Trophoblast cell (in vitro differentiated cells and primary cell): ENCODE measurements around the gene EIF4G3.

Experiments used
- DNase-seq, 2 donors: peaks; one replicate each; pipeline ENCODE4 v3.0.0-alpha.2; 2016
- H2AFZ ChIP-seq: 2 replicates; pipeline ENCODE4 v1.6.1; 2013; ENCODE audit warnings: low read length, moderate library complexity, mild to moderate bottlenecking; ENCODE audit not compliant: insufficient read depth, poor library complexity
- H2AK5ac ChIP-seq: 2 replicates; pipeline ENCODE4 v1.6.1; 2013; ENCODE audit warnings: mild to moderate bottlenecking, low read length
- H2BK120ac ChIP-seq: 2 replicates; pipeline ENCODE4 v1.6.1; 2013; ENCODE audit warnings: low read length, mild to moderate bottlenecking, moderate library complexity; ENCODE audit not compliant: insufficient read depth, poor library complexity
- H2BK12ac ChIP-seq: 2 replicates; pipeline ENCODE4 v1.6.1; 2013; ENCODE audit warnings: mild to moderate bottlenecking, low read length, moderate library complexity
- H2BK5ac ChIP-seq: 2 replicates; pipeline ENCODE4 v1.6.1; 2013; ENCODE audit warnings: low read length, low read depth, moderate library complexity, mild to moderate bottlenecking; ENCODE audit not compliant: poor library complexity
- H3K14ac ChIP-seq: 2 replicates; pipeline ENCODE4 v1.6.1; 2013; ENCODE audit warnings: mild to moderate bottlenecking, low read length
- H3K18ac ChIP-seq: 2 replicates; pipeline ENCODE4 v1.6.1; 2013; ENCODE audit warnings: mild to moderate bottlenecking, low read length
- H3K23ac ChIP-seq: 2 replicates; pipeline ENCODE4 v1.6.1; 2013; ENCODE audit warnings: low read length
- H3K27ac ChIP-seq: 2 replicates; pipeline ENCODE4 v1.5.1; 2013; ENCODE audit warnings: low read depth, mild to moderate bottlenecking, inconsistent platforms, low read length, moderate library complexity
- H3K27me3 ChIP-seq: 2 replicates; pipeline ENCODE4 v1.6.1; 2013; ENCODE audit warnings: inconsistent platforms, mild to moderate bottlenecking, low read length, moderate library complexity; ENCODE audit not compliant: insufficient read depth
- H3K36me3 ChIP-seq, 2 experiments: 1 replicate in 1 of 2; 2 replicates in 1 of 2; pipeline ENCODE4 v1.6.1; 2013; ENCODE audit warnings: low read length in 2 of 2, mild to moderate bottlenecking in 2 of 2, moderate library complexity in 1 of 2; ENCODE audit not compliant: insufficient read depth in 2 of 2, control insufficient read depth in 1 of 2
- H3K4ac ChIP-seq: 2 replicates; pipeline ENCODE4 v1.6.1; 2013; ENCODE audit warnings: low read depth, mild to moderate bottlenecking, low read length, moderate library complexity
- H3K4me1 ChIP-seq, 2 experiments: 1 replicate in 1 of 2; 2 replicates in 1 of 2; pipeline ENCODE4 v1.6.1; 2013; ENCODE audit warnings: low read length in 2 of 2, mild to moderate bottlenecking in 2 of 2, moderate library complexity in 1 of 2; ENCODE audit not compliant: insufficient read depth in 2 of 2, control insufficient read depth in 1 of 2
- H3K4me2 ChIP-seq: 2 replicates; pipeline ENCODE4 v1.6.1; 2013; ENCODE audit warnings: inconsistent platforms, mild to moderate bottlenecking, low read length, moderate library complexity
- H3K4me3 ChIP-seq: 2 replicates; pipeline ENCODE4 v1.5.1; 2013; ENCODE audit warnings: mild to moderate bottlenecking, low read depth, low read length, inconsistent platforms
- H3K79me1 ChIP-seq: one replicate; pipeline ENCODE4 v1.6.1; 2013; ENCODE audit warnings: low read length
- H3K79me2 ChIP-seq: 2 replicates; pipeline ENCODE4 v1.6.1; 2013; ENCODE audit warnings: low read length, mild to moderate bottlenecking; ENCODE audit not compliant: control insufficient read depth, insufficient read depth, poor library complexity
- H3K9ac ChIP-seq: 2 replicates; pipeline ENCODE4 v1.6.1; 2013; ENCODE audit warnings: mild to moderate bottlenecking, low read length
- H3K9me3 ChIP-seq: 2 replicates; pipeline ENCODE4 v1.6.1; 2013; ENCODE audit warnings: low read depth, mild to moderate bottlenecking, control low read depth, inconsistent platforms, low read length; ENCODE audit not compliant: insufficient read depth
- H4K12ac ChIP-seq: 2 replicates; pipeline ENCODE4 v1.6.1; 2013; ENCODE audit warnings: low read depth, mild to moderate bottlenecking, low read length, moderate library complexity
- H4K8ac ChIP-seq: 2 replicates; pipeline ENCODE4 v1.6.1; 2013; ENCODE audit warnings: low read depth, mild to moderate bottlenecking, low read length, moderate library complexity
- H4K91ac ChIP-seq: one replicate; pipeline ENCODE4 v1.6.1; 2013; ENCODE audit warnings: low read depth, mild to moderate bottlenecking, low read length, moderate library complexity
- WGBS: extraction: QIAGEN DNeasy Blood & Tissue Kit; methylation state at CpG from one replicate; pipeline ENCODE4 v1.1.7; 2013; ENCODE audit warnings: missing lambda C conversion rate; ENCODE audit not compliant: insufficient read length, insufficient coverage; ENCODE audit errors: extremely low coverage; 5-methylcytosine and 5-hydroxymethylcytosine counted together

EIF4G3 gene

GRCh38 chr1:21021311-21021710, 155.4 kb downstream of the EIF4G3 start:
- H3K79me2 ChIP-seq, result no peaks in the 10 kb centered on the region
- H3K4me3 ChIP-seq, result no peak overlapping the region
- H3K4ac ChIP-seq, result peak overlapping the region; percentile 46
- H2BK12ac ChIP-seq, result no peak overlapping the region
- H2AK5ac ChIP-seq, result no peak overlapping the region
- H3K9ac ChIP-seq, result no peak overlapping the region
- no peaks in the 10 kb centered on the region for H3K36me3 ChIP-seq
- no peaks in the 10 kb centered on the region for H3K27me3 ChIP-seq
- peaks cover 2 to 15% of the 10 kb centered on the region in 2 experiments for H3K4me1 ChIP-seq
- no peak overlapping the region for H4K12ac ChIP-seq
- H3K18ac ChIP-seq, result no peak overlapping the region
- H2AFZ ChIP-seq, result no peak overlapping the region
- peaks cover 6% of the 10 kb centered on the region for H3K79me1 ChIP-seq
- H2BK5ac ChIP-seq, result no peak overlapping the region
- peak overlapping the region; percentile 46 for H3K27ac ChIP-seq
- no peak overlapping the region for H3K14ac ChIP-seq
- peak overlapping the region; percentile 60 for H2BK120ac ChIP-seq
- no peaks in the 10 kb centered on the region for H3K9me3 ChIP-seq
- H3K4me2 ChIP-seq, result no peak overlapping the region
- no peak overlapping the region for H3K23ac ChIP-seq
- no peak overlapping the region for H4K8ac ChIP-seq
- DNase-seq, result peak in 1 of 2 donors; percentile 21
- no CpG with 5 or more reads among the region's 4 CpGs for WGBS
- H4K91ac ChIP-seq, result no peak overlapping the region

- H3K79me1 ChIP-seq, result peaks cover 6% of the 10 kb centered on the region
- H3K23ac ChIP-seq, result no peak overlapping the region
- no peak overlapping the region for H4K8ac ChIP-seq
- no peak overlapping the region for H3K9ac ChIP-seq
- no peak overlapping the region for H2AFZ ChIP-seq
- H3K4me2 ChIP-seq, result no peak overlapping the region
- H3K27me3 ChIP-seq, result no peaks in the 10 kb centered on the region
- H2AK5ac ChIP-seq, result no peak overlapping the region
- no peak overlapping the region for H3K4ac ChIP-seq
- H3K36me3 ChIP-seq, result no peaks in the 10 kb centered on the region
- H2BK5ac ChIP-seq, result no peak overlapping the region
- H3K79me2 ChIP-seq, result no peaks in the 10 kb centered on the region
- no peak overlapping the region for H3K14ac ChIP-seq
- no CpG with 5 or more reads among the region's 3 CpGs for WGBS
- no peak overlapping the region for H2BK12ac ChIP-seq
- H4K12ac ChIP-seq, result no peak overlapping the region
- no peak overlapping the region for H3K4me3 ChIP-seq
- H3K27ac ChIP-seq, result peak overlapping the region; percentile 0
- H3K9me3 ChIP-seq, result no peaks in the 10 kb centered on the region
- H4K91ac ChIP-seq, result no peak overlapping the region
- H3K18ac ChIP-seq, result no peak overlapping the region
- peaks cover 2 to 16% of the 10 kb centered on the region in 2 experiments for H3K4me1 ChIP-seq
- peak; percentile 2 to 13 for DNase-seq
- H2BK120ac ChIP-seq, result no peak overlapping the region
Observed at GRCh38 chr1:21020151-21020550, 156.5 kb downstream of the EIF4G3 start.

- no peak overlapping the region for H3K9ac ChIP-seq
- no peaks in the 10 kb centered on the region for H3K9me3 ChIP-seq
- H3K36me3 ChIP-seq, result no peaks in the 10 kb centered on the region
- H2BK120ac ChIP-seq, result no peak overlapping the region
- no peak overlapping the region for H3K4me2 ChIP-seq
- no peak overlapping the region for H3K27ac ChIP-seq
- no peak for DNase-seq
- no peak overlapping the region for H2BK12ac ChIP-seq
- H3K14ac ChIP-seq, result no peak overlapping the region
- no peak overlapping the region for H4K91ac ChIP-seq
- no peak overlapping the region for H2AFZ ChIP-seq
- H3K23ac ChIP-seq, result no peak overlapping the region
- H3K18ac ChIP-seq, result no peak overlapping the region
- H2AK5ac ChIP-seq, result no peak overlapping the region
- H3K79me1 ChIP-seq, result peaks cover 3% of the 10 kb centered on the region
- no peaks in the 10 kb centered on the region for H3K27me3 ChIP-seq
- no peak overlapping the region for H2BK5ac ChIP-seq
- peaks cover 2 to 12% of the 10 kb centered on the region in 2 experiments for H3K4me1 ChIP-seq
- no peak overlapping the region for H4K8ac ChIP-seq
- H4K12ac ChIP-seq, result no peak overlapping the region
- H3K79me2 ChIP-seq, result no peaks in the 10 kb centered on the region
- no peak overlapping the region for H3K4ac ChIP-seq
- no peak overlapping the region for H3K4me3 ChIP-seq
Observed at GRCh38 chr1:21018673-21019072, 158.0 kb downstream of the EIF4G3 start.

DNA sequence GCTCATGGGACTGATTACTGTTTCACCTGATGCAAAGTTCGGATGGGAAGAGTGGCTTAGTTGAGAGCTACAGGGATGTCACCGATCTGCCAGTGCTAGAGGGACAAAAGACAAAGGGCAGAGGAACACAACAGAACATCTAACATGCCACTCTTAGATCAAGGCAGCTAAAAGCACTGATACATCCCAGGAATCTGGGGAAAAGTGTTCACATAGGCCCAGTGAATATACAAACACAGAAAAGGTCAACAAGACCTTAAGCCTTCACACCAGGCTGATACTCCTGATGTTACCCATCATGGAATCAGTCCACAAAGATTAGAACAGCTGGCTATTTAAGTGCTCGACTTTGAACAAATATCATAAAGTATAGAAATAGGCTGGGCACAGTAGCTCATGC, 163.2 kb downstream of the EIF4G3 start:
- H3K18ac ChIP-seq, result no peak overlapping the region
- no peak overlapping the region for H2AK5ac ChIP-seq
- H3K9ac ChIP-seq, result no peak overlapping the region
- H4K91ac ChIP-seq, result no peak overlapping the region
- WGBS, result no CpG with 5 or more reads among the region's 3 CpGs
- H3K23ac ChIP-seq, result no peak overlapping the region
- no peaks in the 10 kb centered on the region for H3K79me1 ChIP-seq
- H3K36me3 ChIP-seq, result no peaks in the 10 kb centered on the region
- H3K14ac ChIP-seq, result no peak overlapping the region
- H2BK120ac ChIP-seq, result no peak overlapping the region
- peaks cover 6 to 11% of the 10 kb centered on the region in 2 experiments for H3K4me1 ChIP-seq
- H3K4me3 ChIP-seq, result no peak overlapping the region
- no peak overlapping the region for H2BK5ac ChIP-seq
- no peak overlapping the region for H3K4me2 ChIP-seq
- DNase-seq, result no peak
- H2AFZ ChIP-seq, result no peak overlapping the region
- H4K8ac ChIP-seq, result no peak overlapping the region
- no peak overlapping the region for H4K12ac ChIP-seq
- no peak overlapping the region for H2BK12ac ChIP-seq
- H3K9me3 ChIP-seq, result no peaks in the 10 kb centered on the region
- H3K4ac ChIP-seq, result no peak overlapping the region
- no peak overlapping the region for H3K27ac ChIP-seq
- no peaks in the 10 kb centered on the region for H3K79me2 ChIP-seq
- no peaks in the 10 kb centered on the region for H3K27me3 ChIP-seq
